Neural cell (in vitro differentiated cells): Measurements from ENCODE around the gene NEURL4. TPM values are rescaled to one million over a fixed set of nuclear protein-coding genes. Genes with fewer than 3 reads are reported as not detected.
"Not testable (repeated sequence)": the region's sequence is repeated elsewhere in the genome, so short reads cannot be mapped to it uniquely, and the experiment has no call there.

Source experiments
- H2AFZ ChIP-seq: fragments of 200-600, 300-800 bp; sonication (generic), shearing (Covaris generic); 2 replicates; pipeline ENCODE4 v1.6.0; 2014; ENCODE audit warnings: low read depth, mild to moderate bottlenecking, antibody characterized with exemption, low read length, moderate library complexity
- H3F3A ChIP-seq: fragments of 200-600 bp; shearing (Covaris generic); 2 replicates; pipeline ENCODE4 v1.6.1; 2016; ENCODE audit warnings: mild to moderate bottlenecking, moderate library complexity, mixed read lengths, antibody characterized with exemption, low read length; ENCODE audit not compliant: insufficient read depth, poor library complexity, severe bottlenecking
- H3K27ac ChIP-seq: fragments of 200-600, 300-800 bp; sonication (generic), shearing (Covaris generic); 2 replicates; pipeline ENCODE4 v1.5.1; 2014; ENCODE audit warnings: mild to moderate bottlenecking, low read length, moderate library complexity
- H3K27me3 ChIP-seq: fragments of 300-800, 200-600 bp; sonication (generic), shearing (Covaris generic); 2 replicates; pipeline ENCODE4 v1.6.0; 2014; ENCODE audit warnings: mild to moderate bottlenecking, low read depth, low read length, moderate library complexity; ENCODE audit not compliant: insufficient read depth
- H3K36me3 ChIP-seq: fragments of 300-800, 200-600 bp; sonication (generic), shearing (Covaris generic); 2 replicates; pipeline ENCODE4 v1.5.1; 2014; ENCODE audit warnings: mild to moderate bottlenecking, antibody characterized with exemption, low read length, moderate library complexity; ENCODE audit not compliant: insufficient read depth
- H3K4me2 ChIP-seq: fragments of 300-800, 200-600 bp; sonication (generic), shearing (Covaris generic); 2 replicates; pipeline ENCODE4 v1.6.0; 2014; ENCODE audit warnings: mild to moderate bottlenecking, low read length
- H3K4me3 ChIP-seq: fragments of 300-800, 200-600 bp; sonication (generic), shearing (Covaris generic); 2 replicates; pipeline ENCODE4 v1.5.1; 2014; ENCODE audit warnings: mild to moderate bottlenecking, low read length, moderate library complexity
- H3K79me2 ChIP-seq: fragments of 200-600 bp; shearing (Covaris generic); replicated peaks from 2 replicates; pipeline ENCODE4 v1.6.0; 2014; ENCODE audit warnings: mild to moderate bottlenecking, low read length, moderate library complexity; ENCODE audit not compliant: insufficient read depth
- H3K9ac ChIP-seq: fragments of 300-800, 200-600 bp; sonication (generic), shearing (Covaris generic); 2 replicates; pipeline ENCODE4 v1.6.1; 2016; ENCODE audit warnings: mild to moderate bottlenecking, low read length, mixed read lengths
- H3K9me2 ChIP-seq: fragments of 200-600 bp; shearing (Covaris generic); 2 replicates; pipeline ENCODE4 v1.6.1; 2016; ENCODE audit warnings: mild to moderate bottlenecking, low read length, mixed read lengths; ENCODE audit not compliant: insufficient read depth
- H3K9me3 ChIP-seq: fragments of 200-600, 300-800 bp; sonication (generic), shearing (Covaris generic); 2 replicates; pipeline ENCODE4 v1.6.1; 2016; ENCODE audit warnings: mild to moderate bottlenecking, mixed run types, low read length, moderate library complexity, mixed read lengths
- H4K20me1 ChIP-seq: fragments of 200-600 bp; shearing (Covaris generic); 2 replicates; pipeline ENCODE4 v1.6.1; 2016; ENCODE audit warnings: mild to moderate bottlenecking, mixed run types; ENCODE audit not compliant: insufficient read depth
- CTCF ChIP-seq: fragments of 450-650 bp; IDR thresholded peaks from 2 replicates; pipeline ENCODE4 v1.5.1; 2014; ENCODE audit warnings: antibody characterized with exemption, mild to moderate bottlenecking, moderate library complexity; ENCODE audit not compliant: poor library complexity, severe bottlenecking
- EP300 ChIP-seq: fragments of 450-650 bp; conservative IDR thresholded peaks from 2 replicates; pipeline ENCODE4 v1.6.1; 2014; ENCODE audit warnings: antibody characterized with exemption, mild to moderate bottlenecking, moderate library complexity; ENCODE audit not compliant: poor library complexity, severe bottlenecking
- EZH2 ChIP-seq: fragments of 200-600, 300-800 bp; shearing (Covaris generic), sonication (generic); IDR thresholded peaks from 2 replicates; pipeline ENCODE4 v1.6.1; 2014; ENCODE audit warnings: antibody characterized with exemption, low read length, borderline replicate concordance, mild to moderate bottlenecking; ENCODE audit not compliant: insufficient read depth, poor library complexity, severe bottlenecking
- MXI1 ChIP-seq: fragments of 450-650 bp; conservative IDR thresholded peaks from 2 replicates; pipeline ENCODE4 v1.6.1; 2014; ENCODE audit warnings: antibody characterized with exemption, mild to moderate bottlenecking; ENCODE audit not compliant: poor library complexity, severe bottlenecking
- POLR2AphosphoS5 ChIP-seq: IDR thresholded peaks from 2 replicates; pipeline ENCODE4 v1.6.1; 2012
- RAD21 ChIP-seq: fragments of 450-650 bp; conservative IDR thresholded peaks from 2 replicates; pipeline ENCODE4 v1.6.1; 2014; ENCODE audit warnings: antibody characterized with exemption, mild to moderate bottlenecking, moderate library complexity
- REST ChIP-seq: IDR thresholded peaks from 2 replicates; pipeline ENCODE4 v1.6.1; 2012; ENCODE audit warnings: borderline replicate concordance
- SMC3 ChIP-seq: fragments of 450-650 bp; conservative IDR thresholded peaks from 2 replicates; pipeline ENCODE4 v1.6.1; 2014; ENCODE audit warnings: antibody characterized with exemption, mild to moderate bottlenecking, moderate library complexity; ENCODE audit not compliant: poor library complexity
- TAF1 ChIP-seq: IDR thresholded peaks from 2 replicates; pipeline ENCODE4 v1.6.1; 2012; ENCODE audit warnings: low read depth
- polyA plus RNA-seq: library from polyadenylated mRNA; depleted of rRNA; stranded (reverse); fragments of >200 nt; gene quantifications from 2 replicates; pipeline ENCODE4 v1.2.3, GENCODE V29; 2014

The NEURL4 gene
- polyA plus RNA-seq, 1 donor from 2014 or later, result 58.4 TPM

DNA sequence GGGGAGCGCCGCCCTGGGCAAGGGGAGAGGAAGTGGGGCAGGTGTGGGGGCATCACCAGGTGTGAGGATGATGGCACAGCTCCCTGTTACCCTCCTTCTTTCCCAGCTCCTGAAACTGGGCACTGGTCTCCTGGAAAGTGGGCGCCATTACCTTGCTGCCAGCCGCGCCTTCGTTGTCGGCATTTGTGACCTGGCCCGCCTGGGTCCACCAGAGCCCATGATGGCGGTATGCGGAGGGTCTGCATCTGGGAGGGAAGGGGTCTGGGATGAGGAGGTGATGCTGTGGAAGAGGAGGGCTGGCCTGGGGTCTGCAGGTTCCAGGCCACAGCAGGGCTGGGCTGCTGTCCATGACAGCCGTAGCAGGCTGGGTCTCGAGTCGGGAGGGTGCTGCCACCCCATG, 12.7 kb upstream of the NEURL4 start:
- no peak overlapping the region for H3K4me3 ChIP-seq

DNA sequence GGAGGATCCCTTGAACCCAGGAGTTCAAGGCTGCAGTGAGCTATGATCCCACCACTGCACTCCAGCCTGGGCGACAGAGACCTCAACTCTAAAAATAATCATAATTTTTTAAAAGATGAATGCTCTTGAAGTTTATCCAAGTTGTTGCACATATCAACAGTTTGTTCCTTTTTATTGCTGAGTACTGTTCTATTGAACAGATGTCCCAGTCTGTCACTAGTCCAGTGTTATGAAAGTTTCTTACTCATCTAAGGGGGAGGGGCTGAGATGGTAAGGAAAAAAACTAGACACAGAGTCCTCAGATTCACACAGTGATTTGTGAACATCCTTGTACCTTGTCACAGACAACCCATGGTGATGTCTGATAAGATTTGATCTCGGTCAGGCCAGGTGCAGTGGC, 11.0 kb upstream of the NEURL4 start:
- Histone ChIP-seq H3K79me2 (no peaks in the 10 kb centered on the region), H3K27me3 (no peaks in the 10 kb centered on the region), H4K20me1 (no peaks in the 10 kb centered on the region), H3K4me3 (no peak overlapping the region), H3K36me3 (no peaks in the 10 kb centered on the region), H3K9me2 (no peaks in the 10 kb centered on the region), H3K9ac (no peak overlapping the region), H2AFZ (no peak overlapping the region), H3K27ac (no peak overlapping the region), H3K4me2 (no peak overlapping the region), H3F3A (no peaks in the 10 kb centered on the region), H3K9me3 (no peaks in the 10 kb centered on the region)
- no peak for TF ChIP-seq MXI1
- no peak for TF ChIP-seq POLR2AphosphoS5
- TF ChIP-seq EZH2, result no peak
- no peak for TF ChIP-seq REST
- no peak for TF ChIP-seq RAD21
- TF ChIP-seq EP300, result no peak
- TF ChIP-seq TAF1, result no peak

More for the DNA sequence above, 12.7 kb upstream of the NEURL4 start:
- Histone ChIP-seq H4K20me1 (no peaks in the 10 kb centered on the region), H3K9me2 (no peaks in the 10 kb centered on the region), H3K27ac (no peak overlapping the region), H3K9me3 (no peaks in the 10 kb centered on the region), H2AFZ (no peak overlapping the region), H3K4me2 (no peak overlapping the region), H3K79me2 (no peaks in the 10 kb centered on the region), H3K9ac (no peak overlapping the region), H3F3A (no peaks in the 10 kb centered on the region), H3K36me3 (no peaks in the 10 kb centered on the region), H3K27me3 (no peaks in the 10 kb centered on the region)
- TF ChIP-seq TAF1 (no peak), POLR2AphosphoS5 (no peak), EP300 (no peak), SMC3 (no peak), MXI1 (no peak), RAD21 (no peak), CTCF (no peak), EZH2 (no peak), REST (no peak)

DNA sequence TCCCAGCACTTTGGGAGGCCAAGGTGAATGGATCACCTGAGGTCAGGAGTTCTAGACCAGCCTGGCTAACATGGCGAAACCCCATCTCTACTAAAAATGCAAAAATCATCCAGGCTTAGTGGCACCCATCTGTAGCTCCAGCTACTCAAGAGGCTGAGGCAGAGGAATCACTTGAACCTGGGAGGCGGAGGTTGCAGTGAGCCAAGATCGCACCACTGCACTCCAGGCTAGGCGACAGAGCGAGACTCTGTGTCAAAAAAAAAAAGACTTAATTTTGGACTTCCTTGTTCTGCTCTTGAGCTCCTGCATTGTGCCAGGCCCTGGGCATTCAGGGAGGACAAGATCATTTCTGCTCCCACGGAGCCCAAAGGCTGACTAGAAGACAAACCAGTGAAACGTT, 8.5 kb upstream of the NEURL4 start:
- not testable (repeated sequence) for H3K36me3 ChIP-seq, H3K4me2 ChIP-seq

More for the DNA sequence above, 8.5 kb upstream of the NEURL4 start:
- H3K9me3 ChIP-seq, H3K9ac ChIP-seq, H3K27ac ChIP-seq, H3K4me3 ChIP-seq, H3K27me3 ChIP-seq, H4K20me1 ChIP-seq, H3F3A ChIP-seq, H2AFZ ChIP-seq, H3K79me2 ChIP-seq, H3K9me2 ChIP-seq: not testable (repeated sequence)
